Stimulated activated CD8-positive, alpha-beta memory T cell treated with anti-CD3 and anti-CD28 coated beads, Interleukin-12 subunit alpha, Interleukin-12 subunit beta, amount 100 ng/mL, for 4 hours (primary cell): ENCODE measurements around the gene ZNF526.

Experiments used
- DNase-seq: peaks from one replicate; pipeline ENCODE4 v3.0.0-alpha.2; 2020; ENCODE audit warnings: low read depth

Gene ZNF526

DNA sequence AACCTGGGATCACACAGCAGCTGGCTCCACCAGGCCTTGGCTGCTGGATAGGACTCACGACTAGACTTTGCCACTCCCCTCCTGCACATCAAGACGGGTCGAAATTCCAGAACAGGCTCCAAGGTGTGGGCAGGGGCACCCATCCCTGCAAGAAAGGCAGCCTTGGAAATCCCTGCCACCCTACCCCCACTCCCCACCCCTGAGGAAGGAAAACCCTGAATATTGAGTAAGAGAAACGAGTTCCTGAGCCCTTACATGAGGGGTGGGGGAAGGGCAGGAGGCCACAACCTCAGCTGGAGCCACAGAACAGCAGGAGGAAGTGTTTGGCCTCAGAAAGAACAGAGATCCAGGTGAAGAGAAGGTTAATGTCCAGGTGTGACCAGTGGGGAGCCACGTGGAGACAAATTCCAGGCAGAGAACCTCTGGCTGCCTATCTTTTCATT lies 22.7 kb upstream of the ZNF526 start:
- DNase-seq, result no peak

GRCh38 chr19:42198676-42199439 lies 21.3 kb upstream of the ZNF526 start:
- DNase-seq, result peak; percentile 54

- DNase-seq, result no peak
These were observed 20.5 kb upstream of the ZNF526 start for GRCh38 chr19:42199440-42200115.

DNA sequence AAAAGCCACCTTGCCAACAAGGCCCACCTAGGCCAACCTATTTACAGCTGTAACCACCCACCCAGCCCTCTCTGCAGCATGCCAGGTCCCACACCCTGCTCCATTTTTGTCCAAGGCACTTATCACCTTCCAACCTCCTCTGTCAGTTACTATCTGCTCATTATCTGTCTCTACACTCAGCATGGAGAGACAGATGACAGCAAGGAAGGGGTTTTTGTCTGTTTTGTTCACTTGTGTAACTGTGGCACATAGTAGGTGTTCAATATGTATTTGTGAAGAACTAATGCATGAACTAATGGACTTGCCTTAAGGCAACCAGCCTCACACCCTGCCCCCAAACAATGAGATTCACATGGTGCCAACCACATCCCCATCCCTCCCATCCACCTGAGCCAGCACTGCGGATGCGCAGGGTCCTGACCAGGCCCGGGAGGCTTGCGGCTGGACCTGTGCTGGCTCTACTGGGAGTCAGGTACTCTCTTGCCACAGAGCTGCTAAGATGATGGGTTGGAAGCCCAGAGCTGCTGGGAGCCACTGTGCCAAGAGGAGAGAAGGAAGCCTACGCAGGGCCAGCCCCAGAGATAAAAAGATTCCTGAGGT lies 19.9 kb upstream of the ZNF526 start:
- no peak for DNase-seq

DNA sequence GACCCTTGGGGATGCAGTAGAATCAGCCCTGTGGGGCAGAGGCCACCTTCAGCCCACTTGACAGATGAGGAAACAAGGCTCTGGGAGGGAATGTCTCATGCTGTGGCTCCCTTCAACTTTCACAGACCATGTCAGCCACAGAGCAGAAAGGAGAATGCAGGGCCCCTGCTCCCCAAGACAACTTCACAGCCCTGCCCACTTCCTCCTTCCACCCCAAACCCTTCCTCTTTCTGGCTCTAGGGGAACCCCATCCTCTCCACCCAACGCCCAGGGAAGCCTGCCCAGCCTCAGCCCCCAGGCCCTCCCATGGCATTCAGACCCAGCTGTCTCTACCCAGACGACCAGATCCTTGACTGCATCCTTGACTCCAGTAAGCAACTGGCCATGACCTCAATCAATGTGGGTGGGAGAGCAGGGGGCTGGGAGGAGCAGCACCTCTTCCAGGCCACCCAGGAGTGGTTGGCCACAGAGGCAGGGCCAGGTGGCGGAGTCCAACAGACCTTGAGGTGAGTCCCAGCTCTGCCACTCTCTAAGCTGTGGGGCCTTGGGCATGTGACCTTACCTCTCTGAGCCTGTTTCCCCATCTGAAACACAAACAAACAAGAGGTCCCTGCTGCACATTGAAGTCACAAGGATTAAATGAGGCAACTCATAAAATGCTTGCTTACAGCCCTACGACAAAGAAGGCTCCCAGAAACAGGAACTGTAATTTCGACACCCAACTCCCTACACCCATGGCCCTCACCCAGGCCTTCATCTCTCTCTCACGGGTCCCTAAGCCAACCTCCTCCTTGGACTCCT lies 18.4 kb upstream of the ZNF526 start:
- no peak for DNase-seq

DNA sequence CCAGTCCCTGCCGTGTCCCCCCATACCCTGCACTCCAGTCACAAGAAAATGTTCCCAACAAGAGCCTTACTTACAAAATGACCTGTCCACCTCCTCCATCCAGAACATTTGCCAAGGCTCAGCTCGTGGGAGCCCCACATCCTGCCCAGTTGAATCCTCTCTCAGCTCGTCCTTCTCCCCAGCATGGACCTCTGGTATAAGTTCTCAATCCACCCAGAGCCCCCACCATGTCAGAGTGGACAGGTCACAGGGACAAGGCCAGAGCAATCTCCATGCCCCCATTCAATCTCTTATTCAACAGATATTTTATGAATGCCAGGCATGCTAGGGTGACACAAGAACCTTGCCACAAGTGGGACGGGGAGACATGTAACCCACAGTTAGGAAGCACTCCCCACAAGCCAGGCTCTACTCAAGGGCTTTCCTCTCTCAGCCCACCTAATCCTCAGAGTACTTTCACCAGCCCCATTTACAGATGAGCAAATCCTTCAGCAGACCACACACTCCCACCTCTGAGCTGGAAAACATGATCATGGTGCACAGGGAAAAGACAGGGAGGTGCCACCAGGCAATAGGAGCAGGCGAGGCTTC lies 17.7 kb upstream of the ZNF526 start:
- DNase-seq, result no peak

DNA sequence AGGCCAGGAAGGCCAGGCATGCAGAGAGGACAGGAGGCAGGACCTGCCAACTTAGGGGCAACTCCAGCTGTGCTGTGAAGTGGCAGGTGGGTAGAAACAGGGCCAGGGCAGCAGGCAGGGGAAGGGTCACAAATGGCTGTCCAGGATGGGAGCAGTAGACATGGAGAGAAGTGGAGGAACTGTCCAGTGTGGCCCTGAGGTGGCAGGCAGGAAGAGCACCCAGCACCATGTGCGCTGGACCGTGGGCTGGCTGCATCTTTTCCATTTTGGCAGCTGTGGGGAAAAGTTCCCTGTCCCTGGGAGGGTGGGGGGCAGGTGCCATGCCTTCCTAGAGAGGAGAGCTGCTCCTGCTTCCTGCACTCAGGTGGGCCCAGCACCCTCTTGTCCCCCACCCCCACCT lies 16.4 kb upstream of the ZNF526 start:
- DNase-seq, result no peak

- no peak for DNase-seq
These were observed 15.4 kb upstream of the ZNF526 start for GRCh38 chr19:42204664-42205063.

DNA sequence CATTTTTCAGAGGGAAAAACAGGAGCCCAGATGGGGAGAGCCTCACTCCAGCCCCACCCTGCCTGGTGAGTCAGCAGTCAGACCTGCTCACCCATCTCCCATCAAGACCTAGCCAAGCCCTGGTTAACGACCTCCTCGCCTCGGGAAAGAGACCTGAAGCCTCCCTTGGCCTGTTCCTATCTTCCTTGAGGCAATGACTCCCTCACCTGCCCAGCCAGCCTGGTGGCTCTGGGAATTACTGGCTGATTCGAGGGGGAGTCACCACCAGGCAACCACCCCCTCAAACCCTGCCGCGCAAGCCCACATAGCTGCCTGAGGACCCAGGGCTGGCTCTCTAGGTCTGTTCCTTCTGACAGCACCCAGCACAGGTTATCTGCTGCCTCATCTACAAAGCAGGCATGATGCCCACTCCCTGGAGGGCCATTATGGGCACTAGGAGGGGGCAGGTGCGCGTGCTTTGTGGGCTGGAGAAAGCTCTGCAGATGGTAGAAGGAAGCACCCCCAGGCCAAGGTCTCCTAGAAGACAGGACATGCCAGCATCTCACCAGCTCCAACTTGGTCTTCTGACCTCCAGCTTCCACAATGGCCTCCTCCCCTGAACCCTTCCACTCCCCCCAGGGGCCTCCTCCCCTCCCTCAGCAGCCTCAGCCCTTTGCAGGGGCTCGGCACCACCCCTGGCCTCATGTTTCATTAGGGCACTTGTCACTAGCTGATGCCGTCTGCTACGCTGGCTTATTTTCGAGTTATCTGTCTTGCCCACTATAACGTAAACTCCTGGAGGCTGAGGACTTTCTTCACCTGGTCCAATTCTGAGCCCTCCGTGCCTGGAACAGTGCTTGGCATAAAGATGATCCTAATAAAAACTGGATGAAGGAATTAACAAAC lies 13.0 kb upstream of the ZNF526 start:
- DNase-seq, result no peak

DNA sequence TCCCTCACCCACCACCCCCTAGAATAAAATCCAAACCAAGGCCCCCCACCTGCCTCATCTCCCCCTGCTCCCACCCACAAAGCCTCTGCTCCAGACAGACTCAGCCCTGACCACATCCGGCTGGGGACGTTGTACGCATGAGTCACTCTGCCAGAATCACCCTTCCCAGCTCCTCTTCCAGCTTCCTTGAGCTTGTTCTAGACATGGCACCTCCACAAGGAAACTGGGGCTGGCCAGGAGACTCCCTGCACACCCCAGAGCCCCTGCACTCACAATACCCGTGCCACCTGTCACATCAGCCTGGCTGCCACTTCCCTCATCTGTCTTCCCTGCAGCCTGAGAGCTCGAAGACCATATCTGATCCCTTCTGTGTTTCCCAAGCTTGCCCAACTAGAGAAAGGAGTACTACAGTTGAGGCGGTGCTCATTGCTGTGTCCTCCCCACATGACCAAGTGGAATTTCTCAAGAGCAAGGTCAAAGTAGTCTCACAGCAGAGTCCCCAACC lies 12.3 kb upstream of the ZNF526 start:
- DNase-seq, result no peak

DNA sequence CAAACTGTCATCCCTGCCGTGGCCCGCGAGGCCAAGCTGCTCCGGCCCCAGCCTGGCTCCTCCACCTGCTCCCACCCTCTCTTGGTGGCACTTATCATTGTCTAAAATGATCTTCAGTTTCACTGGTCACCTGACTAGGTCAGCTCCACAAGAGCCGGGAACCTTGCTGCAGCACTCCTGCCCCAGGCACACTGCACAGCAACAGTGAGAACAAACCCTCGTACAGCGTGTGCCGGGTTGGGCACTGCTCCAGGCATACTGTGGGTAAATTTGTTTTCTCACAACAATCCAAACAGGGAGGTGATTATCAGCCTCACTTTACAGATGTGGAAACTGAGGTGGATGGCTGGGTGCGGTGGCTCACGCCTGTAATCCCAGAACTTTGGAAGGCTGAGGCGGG lies 11.5 kb upstream of the ZNF526 start:
- DNase-seq, result no peak

- no peak for DNase-seq
These were observed 7.2 kb upstream of the ZNF526 start for GRCh38 chr19:42212886-42213285.

DNA sequence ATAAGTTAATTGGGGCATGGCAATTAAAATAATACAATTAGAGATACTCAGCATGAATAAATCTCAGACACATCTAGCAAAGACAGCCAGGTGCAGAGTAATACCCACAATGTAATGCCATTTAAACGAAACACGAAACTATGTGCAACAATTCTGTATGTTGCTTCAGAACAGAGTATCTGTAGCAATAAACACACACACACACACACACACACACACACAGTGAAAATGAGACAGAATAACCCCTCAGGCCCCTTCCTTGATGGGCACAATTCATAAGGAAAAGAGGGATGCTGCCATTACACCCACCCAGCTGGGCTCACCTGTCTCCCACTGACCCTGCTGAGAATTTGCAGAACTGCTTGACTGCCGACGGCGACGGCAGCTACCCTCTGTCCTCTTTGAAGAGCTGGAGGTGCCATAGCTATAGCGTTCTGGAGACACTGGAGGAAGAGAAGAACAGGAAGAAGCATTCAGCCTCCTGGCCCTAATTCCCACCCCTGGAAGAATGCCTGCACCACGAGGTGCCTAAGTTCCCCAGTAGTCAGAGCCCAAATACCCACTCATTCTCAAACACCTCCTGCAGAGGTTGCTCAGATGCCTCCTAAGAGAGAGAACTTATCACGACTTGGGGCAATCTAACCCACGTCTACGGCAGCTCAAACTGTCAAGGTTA lies 5.2 kb upstream of the ZNF526 start:
- no peak for DNase-seq

GRCh38 chr19:42216653-42217519 lies 3.2 kb upstream of the ZNF526 start:
- DNase-seq, result no peak

DNA sequence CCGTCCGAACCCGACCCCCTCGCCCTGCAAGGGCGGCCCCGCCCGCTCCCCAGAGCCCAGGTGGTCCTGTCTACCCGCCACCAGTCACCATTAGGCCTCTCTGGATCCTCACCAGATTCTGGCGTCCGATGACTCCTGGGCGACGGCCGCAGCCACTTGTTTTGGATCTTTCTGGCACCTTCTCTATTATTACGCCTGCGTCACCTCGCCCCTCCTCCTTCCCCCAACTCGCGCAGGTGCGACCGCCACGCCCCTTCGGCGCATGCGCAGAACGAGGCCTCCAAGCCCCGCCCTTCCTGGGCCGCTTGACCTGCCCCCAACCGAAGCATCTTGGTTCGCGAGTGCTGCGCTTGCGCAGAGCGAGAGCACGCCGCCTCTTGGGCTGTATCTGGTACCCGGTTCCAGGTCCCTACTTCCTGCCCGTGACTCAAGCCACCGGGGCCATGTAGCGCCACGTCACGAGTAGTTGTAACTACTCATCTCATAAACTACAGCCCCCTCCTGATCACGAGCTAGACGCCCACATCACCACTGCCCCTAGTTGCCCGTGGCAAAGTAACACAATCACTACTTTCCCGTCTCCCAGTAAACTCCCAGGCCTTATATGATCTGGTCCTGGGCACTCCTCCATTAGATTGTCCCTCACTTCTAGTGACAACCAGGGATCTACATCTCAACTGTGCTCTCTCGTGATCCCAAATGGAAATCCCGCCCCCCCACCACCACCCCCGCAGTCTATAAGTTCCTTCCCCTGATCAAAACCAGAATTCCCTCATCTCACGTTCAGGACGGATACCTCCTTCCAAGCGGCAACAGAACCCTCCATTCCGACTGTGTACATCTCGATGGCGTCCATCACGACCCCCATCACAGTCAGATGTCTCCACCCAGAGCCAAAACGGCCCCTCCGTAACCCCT lies 2.3 kb upstream of the ZNF526 start, which contains the start of gene DEDD2:
Gene DEDD2 (minus strand): TSS at position 158 of the 918 bp plus-strand sequence. CDS start 670 bp downstream, outside the sequence.
- DNase-seq, result peak; percentile 100

GRCh38 chr19:42220751-42221097 lies 612 bp downstream of the ZNF526 start:
- no peak for DNase-seq

DNA sequence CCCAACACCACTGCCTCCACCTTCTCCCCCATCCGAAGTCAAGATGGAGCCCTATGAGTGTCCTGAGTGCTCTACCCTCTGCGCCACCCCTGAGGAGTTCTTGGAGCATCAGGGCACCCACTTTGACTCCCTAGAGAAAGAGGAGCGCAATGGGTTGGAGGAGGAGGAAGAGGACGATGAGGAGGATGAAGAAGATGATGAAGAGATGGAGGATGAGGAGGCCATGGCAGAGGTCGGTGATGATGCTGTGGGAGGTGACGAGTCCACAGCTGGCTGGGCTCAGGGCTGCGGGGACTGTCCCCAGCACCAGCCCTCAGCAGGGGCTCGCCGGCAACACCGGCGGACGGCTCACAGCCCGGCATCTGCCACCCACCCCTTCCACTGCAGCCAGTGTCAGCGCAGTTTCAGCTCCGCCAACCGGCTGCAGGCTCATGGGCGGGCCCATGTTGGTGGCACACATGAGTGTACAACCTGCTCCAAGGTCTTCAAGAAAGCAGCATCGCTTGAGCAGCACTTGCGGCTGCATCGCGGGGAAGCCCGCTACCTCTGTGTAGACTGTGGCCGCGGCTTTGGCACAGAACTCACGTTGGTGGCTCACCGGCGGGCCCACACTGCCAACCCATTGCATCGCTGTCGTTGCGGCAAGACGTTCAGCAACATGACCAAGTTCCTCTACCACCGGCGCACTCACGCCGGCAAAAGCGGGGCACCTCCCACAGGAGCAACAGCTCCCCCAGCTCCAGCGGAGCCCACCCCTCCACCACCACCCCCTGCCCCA lies 5.0 kb downstream of the ZNF526 start:
- DNase-seq, result no peak
